Kidney epithelial cell (primary cell): ENCODE data around the gene COX7A2. TPM values are rescaled to one million over a fixed set of nuclear protein-coding genes. Genes with fewer than 3 reads are reported as not detected.

ENCODE experiments used
- DNase-seq: peaks from one replicate; pipeline ENCODE4 v3.0.0-alpha.2; 2010; ENCODE audit warnings: low read depth
- H3K27me3 ChIP-seq: 2 replicates; pipeline ENCODE4 v1.6.0; 2011; ENCODE audit warnings: low read length; ENCODE audit not compliant: control insufficient read depth, insufficient read depth
- H3K36me3 ChIP-seq: 2 replicates; pipeline ENCODE4 v1.5.1; 2011; ENCODE audit warnings: low read length; ENCODE audit not compliant: control insufficient read depth, insufficient read depth
- H3K4me3 ChIP-seq: 2 replicates; pipeline ENCODE4 v1.5.1; 2011; ENCODE audit warnings: low read depth, mild to moderate bottlenecking, control low read depth, low read length
- total RNA-seq: library from RNA; depleted of rRNA; stranded (reverse); fragments of >200 nt; gene quantifications from 2 replicates; pipeline ENCODE4 v1.2.3, GENCODE V29; 2015
- TF ChIP-seq, protein P1 (sequence below): IDR thresholded peaks from 2 replicates; pipeline ENCODE4 v1.5.1; 2011; ENCODE audit warnings: mild to moderate bottlenecking, moderate library complexity, low read length, control low read depth, inconsistent platforms; ENCODE audit not compliant: insufficient read depth, poor library complexity, severe bottlenecking

The COX7A2 gene
- total RNA-seq, 1 donor from 2014 or later = 181 TPM

DNA sequence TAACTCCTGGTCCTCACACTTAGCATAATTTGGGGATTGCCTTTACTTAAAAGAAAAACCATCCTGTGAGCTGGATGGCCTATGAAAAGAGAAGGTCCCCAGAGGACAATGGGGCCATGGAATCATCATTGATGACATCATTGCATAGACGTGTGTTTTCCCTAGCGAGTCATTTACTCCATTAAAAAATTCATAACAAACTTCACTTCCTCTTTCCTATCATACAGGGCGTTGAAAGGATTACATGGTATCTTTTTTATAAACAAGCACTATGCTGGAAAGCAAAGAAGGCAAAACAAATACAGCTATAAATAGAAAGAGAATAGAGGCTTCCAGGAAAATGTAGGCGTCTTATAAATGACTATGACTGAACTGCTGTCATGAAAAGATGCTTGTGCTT is 26.4 kb downstream of the COX7A2 start:
- TF ChIP-seq, protein P1, sequence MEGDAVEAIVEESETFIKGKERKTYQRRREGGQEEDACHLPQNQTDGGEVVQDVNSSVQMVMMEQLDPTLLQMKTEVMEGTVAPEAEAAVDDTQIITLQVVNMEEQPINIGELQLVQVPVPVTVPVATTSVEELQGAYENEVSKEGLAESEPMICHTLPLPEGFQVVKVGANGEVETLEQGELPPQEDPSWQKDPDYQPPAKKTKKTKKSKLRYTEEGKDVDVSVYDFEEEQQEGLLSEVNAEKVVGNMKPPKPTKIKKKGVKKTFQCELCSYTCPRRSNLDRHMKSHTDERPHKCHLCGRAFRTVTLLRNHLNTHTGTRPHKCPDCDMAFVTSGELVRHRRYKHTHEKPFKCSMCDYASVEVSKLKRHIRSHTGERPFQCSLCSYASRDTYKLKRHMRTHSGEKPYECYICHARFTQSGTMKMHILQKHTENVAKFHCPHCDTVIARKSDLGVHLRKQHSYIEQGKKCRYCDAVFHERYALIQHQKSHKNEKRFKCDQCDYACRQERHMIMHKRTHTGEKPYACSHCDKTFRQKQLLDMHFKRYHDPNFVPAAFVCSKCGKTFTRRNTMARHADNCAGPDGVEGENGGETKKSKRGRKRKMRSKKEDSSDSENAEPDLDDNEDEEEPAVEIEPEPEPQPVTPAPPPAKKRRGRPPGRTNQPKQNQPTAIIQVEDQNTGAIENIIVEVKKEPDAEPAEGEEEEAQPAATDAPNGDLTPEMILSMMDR = no peak
- H3K27me3 ChIP-seq = no peaks in the 10 kb centered on the region
- no peak for DNase-seq
- H3K4me3 ChIP-seq = no peak overlapping the region
- H3K36me3 ChIP-seq = no peaks in the 10 kb centered on the region

DNA sequence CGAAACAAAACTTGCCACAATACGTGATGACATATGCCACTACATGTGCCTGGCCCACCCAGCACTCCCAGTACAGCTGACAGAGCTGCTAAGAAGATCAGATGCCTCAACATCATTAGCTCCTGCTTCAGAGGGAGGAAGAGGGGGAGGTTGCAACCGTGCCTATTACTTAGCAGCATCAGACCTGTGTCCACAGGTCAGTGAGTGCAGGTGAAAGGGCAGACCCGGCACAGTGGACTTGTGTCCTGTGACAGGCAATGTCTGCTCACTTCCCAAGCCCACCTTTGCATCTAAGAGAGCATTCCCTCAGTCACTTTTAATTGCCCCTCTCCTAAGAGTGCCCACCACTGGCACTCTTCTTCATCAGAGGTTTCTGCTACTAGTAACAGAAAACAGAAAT is 28.3 kb downstream of the COX7A2 start:
- no peaks in the 10 kb centered on the region for H3K36me3 ChIP-seq
- TF ChIP-seq, protein P1 = no peak
- H3K27me3 ChIP-seq = peaks cover 3% of the 10 kb centered on the region
- DNase-seq = no peak
- H3K4me3 ChIP-seq = no peak overlapping the region

DNA sequence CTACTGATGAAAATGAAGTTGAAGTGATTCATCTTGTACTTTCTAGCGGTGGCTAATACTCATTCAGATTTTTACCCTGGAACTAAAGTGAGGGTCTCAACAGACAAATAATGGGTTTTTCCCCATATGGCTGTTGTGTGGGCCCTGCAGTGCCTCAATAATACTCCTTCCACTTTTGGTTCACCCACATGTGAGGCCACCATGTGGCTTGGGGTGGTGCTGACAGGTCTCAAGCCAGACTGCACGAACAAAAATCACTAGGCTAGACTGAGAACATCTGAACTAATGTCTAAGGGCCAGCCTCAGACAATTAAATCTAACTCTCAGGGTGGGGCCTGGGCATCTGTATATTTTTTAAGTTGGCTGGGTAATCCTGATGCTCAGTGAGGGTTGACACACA is 29.9 kb downstream of the COX7A2 start:
- Histone ChIP-seq H3K27me3 (peaks cover 3% of the 10 kb centered on the region), H3K4me3 (no peak overlapping the region), H3K36me3 (no peaks in the 10 kb centered on the region)
- TF ChIP-seq, protein P1 = no peak
- DNase-seq = no peak

DNA sequence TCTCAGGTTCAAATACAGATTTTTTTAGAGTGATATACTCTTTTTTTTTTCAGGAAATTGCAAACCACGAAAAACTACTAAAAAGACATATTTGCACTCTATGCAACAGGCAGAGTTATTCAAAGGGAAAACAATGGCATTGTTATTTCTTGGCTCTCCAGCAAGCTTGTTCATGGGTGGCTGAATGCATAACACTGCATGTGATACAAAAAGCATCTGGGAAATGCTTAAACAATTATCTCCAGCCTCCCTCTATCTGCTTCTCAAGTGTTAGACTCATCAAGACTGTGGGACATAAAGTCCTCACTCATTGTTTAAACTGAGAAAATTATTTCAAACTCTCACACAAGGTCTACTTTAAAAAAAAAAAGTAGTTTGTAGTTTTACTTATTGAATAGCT is 30.5 kb downstream of the COX7A2 start:
- DNase-seq = no peak
- TF ChIP-seq, protein P1 = no peak
- H3K36me3 ChIP-seq = no peaks in the 10 kb centered on the region
- no peak overlapping the region for H3K4me3 ChIP-seq
- peaks cover 6% of the 10 kb centered on the region for H3K27me3 ChIP-seq

DNA sequence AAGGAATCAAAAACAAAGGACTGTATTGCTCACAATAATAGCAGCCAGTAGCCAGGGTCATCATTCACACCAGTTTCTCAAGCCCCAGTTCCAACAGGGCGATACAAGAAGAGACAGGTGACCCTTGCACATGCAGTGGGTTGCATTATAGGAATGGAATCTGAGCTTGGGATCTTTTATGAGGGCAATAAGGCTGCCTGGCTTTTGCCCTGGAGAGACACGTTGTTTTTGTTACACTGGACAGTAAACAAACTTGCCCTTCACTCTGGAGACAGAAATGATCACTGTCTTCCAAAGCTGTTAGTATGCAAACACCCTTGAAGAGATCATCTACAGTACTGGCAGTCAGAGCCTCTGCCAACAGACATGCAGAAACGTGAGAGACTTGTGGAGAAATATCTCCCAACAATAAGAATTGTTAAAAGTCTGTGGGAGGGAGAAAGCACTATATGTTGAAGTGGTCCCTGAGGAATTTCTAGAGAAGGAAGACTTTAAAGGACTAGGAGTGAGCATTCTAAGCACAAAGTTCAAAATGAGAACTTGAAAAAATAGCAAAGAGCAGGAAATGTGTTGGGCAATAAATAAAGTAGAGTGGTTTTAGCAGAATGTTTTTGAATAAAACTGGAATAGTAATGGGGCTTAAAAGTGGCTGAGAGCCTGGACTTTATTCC is 31.5 kb downstream of the COX7A2 start:
- TF ChIP-seq, protein P1 = no peak
- Histone ChIP-seq H3K36me3 (no peaks in the 10 kb centered on the region), H3K4me3 (no peak overlapping the region), H3K27me3 (peaks cover 16% of the 10 kb centered on the region)
- DNase-seq = no peak
